Ishikawa (cell line): Measurements from ENCODE around the gene GRM1.

Experiments
- CEBPB ChIP-seq: IDR thresholded peaks from 2 replicates; pipeline ENCODE4 v1.6.1; 2012
- CREB1 ChIP-seq: IDR thresholded peaks from 2 replicates; pipeline ENCODE4 v1.6.1; 2012; ENCODE audit warnings: low read depth
- EGR1 ChIP-seq: IDR thresholded peaks from 2 replicates; pipeline ENCODE4 v1.6.1; 2012
- EP300 ChIP-seq: IDR thresholded peaks from 2 replicates; pipeline ENCODE4 v1.6.1; 2012; ENCODE audit warnings: borderline replicate concordance
- NFIC ChIP-seq: IDR thresholded peaks from 2 replicates; pipeline ENCODE4 v1.6.1; 2012
- RAD21 ChIP-seq: IDR thresholded peaks from 2 replicates; pipeline ENCODE4 v1.6.1; 2012; ENCODE audit warnings: low read depth
- TAF1 ChIP-seq: IDR thresholded peaks from 2 replicates; pipeline ENCODE4 v1.6.1; 2012; ENCODE audit warnings: low read depth, mild to moderate bottlenecking
- TEAD4 ChIP-seq: IDR thresholded peaks from 2 replicates; pipeline ENCODE4 v1.6.1; 2012
- YY1 ChIP-seq: IDR thresholded peaks from 2 replicates; pipeline ENCODE4 v1.6.1; 2012; ENCODE audit warnings: low read depth
- TF ChIP-seq, protein P1 (sequence below): IDR thresholded peaks from 2 replicates; pipeline ENCODE4 v1.6.1; 2012
- TF ChIP-seq, protein P2 (sequence below): IDR thresholded peaks from 2 replicates; pipeline ENCODE4 v1.6.1; 2012; ENCODE audit warnings: low read depth, mild to moderate bottlenecking
- TF ChIP-seq, protein P3 (sequence below): IDR thresholded peaks from 2 replicates; pipeline ENCODE4 v1.6.1; 2012

DNA sequence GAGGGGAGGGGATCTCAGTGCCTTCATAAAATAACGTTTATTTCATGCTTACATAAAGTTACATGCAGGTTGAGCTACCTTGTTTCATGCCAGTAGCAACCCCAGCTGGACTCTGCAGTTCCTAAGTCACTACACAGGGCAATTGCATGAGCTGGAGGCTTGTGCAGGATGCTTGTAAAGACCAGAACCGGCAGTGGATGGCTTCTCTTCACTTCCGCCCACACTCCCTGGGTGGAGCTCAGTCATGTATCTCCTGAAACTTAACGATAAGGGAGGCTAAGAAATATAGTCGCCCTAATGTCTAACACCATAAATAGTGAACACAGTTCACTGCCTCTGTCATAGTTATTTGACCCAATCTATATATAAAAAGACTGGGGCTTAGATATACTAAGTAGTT lies 415.3 kb downstream of the GRM1 start:
- no peak for TF ChIP-seq EGR1
- no peak for TF ChIP-seq YY1
- TF ChIP-seq, protein P1, sequence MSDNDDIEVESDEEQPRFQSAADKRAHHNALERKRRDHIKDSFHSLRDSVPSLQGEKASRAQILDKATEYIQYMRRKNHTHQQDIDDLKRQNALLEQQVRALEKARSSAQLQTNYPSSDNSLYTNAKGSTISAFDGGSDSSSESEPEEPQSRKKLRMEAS = no peak
- TF ChIP-seq EP300 = no peak
- no peak for TF ChIP-seq CEBPB
- TF ChIP-seq, protein P2, sequence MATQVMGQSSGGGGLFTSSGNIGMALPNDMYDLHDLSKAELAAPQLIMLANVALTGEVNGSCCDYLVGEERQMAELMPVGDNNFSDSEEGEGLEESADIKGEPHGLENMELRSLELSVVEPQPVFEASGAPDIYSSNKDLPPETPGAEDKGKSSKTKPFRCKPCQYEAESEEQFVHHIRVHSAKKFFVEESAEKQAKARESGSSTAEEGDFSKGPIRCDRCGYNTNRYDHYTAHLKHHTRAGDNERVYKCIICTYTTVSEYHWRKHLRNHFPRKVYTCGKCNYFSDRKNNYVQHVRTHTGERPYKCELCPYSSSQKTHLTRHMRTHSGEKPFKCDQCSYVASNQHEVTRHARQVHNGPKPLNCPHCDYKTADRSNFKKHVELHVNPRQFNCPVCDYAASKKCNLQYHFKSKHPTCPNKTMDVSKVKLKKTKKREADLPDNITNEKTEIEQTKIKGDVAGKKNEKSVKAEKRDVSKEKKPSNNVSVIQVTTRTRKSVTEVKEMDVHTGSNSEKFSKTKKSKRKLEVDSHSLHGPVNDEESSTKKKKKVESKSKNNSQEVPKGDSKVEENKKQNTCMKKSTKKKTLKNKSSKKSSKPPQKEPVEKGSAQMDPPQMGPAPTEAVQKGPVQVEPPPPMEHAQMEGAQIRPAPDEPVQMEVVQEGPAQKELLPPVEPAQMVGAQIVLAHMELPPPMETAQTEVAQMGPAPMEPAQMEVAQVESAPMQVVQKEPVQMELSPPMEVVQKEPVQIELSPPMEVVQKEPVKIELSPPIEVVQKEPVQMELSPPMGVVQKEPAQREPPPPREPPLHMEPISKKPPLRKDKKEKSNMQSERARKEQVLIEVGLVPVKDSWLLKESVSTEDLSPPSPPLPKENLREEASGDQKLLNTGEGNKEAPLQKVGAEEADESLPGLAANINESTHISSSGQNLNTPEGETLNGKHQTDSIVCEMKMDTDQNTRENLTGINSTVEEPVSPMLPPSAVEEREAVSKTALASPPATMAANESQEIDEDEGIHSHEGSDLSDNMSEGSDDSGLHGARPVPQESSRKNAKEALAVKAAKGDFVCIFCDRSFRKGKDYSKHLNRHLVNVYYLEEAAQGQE = no peak
- TF ChIP-seq, protein P3, sequence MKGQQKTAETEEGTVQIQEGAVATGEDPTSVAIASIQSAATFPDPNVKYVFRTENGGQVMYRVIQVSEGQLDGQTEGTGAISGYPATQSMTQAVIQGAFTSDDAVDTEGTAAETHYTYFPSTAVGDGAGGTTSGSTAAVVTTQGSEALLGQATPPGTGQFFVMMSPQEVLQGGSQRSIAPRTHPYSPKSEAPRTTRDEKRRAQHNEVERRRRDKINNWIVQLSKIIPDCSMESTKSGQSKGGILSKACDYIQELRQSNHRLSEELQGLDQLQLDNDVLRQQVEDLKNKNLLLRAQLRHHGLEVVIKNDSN = no peak
- TF ChIP-seq RAD21 = no peak
- TF ChIP-seq TEAD4 = no peak
- no peak for TF ChIP-seq CREB1
- TF ChIP-seq TAF1 = no peak
- TF ChIP-seq NFIC = no peak
